Heart left ventricle (tissue), 16 donors: ENCODE data around the gene ARHGEF3. TPM values are rescaled to one million over a fixed set of nuclear protein-coding genes. Genes with fewer than 3 reads are reported as not detected.

Source experiments
- ATAC-seq, 4 donors: fragments of 200-7000 bp; cut with Tn5 transposase; one replicate each; pipeline ENCODE4 v1.9.1; 2020 to 2022; ENCODE audit warnings: moderate library complexity in 4 of 4, mild to moderate bottlenecking in 3 of 4, moderate number of reproducible peaks in 1 of 4
- DNase-seq, 5 donors: peaks; one replicate each; pipeline ENCODE4 v3.0.0-alpha.2; 2020
- H3K27ac ChIP-seq, 12 donors: fragments of 200-600 bp; sonication (generic) in 4 of 12; one replicate each; pipeline versions ENCODE4 v1.5.0 to v1.8.0; 2016 to 2022; ENCODE audit warnings: mild to moderate bottlenecking in 2 of 12
- H3K27me3 ChIP-seq, 9 donors: fragments of 200-600 bp; sonication (generic) in 2 of 9; one replicate each; pipeline versions ENCODE4 v1.5.1 to v1.8.0; 2016 to 2022; ENCODE audit warnings: mild to moderate bottlenecking in 3 of 9
- H3K36me3 ChIP-seq, 9 donors: fragments of 200-600 bp; sonication (generic) in 2 of 9; one replicate each; pipeline versions ENCODE4 v1.5.0 to v1.8.0; 2018 to 2022; ENCODE audit warnings: mild to moderate bottlenecking in 2 of 9
- H3K4me1 ChIP-seq, 12 donors: fragments of 200-600 bp; sonication (generic) in 4 of 12; one replicate each; pipeline versions ENCODE4 v1.5.0 to v1.8.0; 2016 to 2022; ENCODE audit warnings: mild to moderate bottlenecking in 3 of 12
- H3K4me3 ChIP-seq, 12 donors: fragments of 200-600 bp; sonication (generic) in 4 of 12; one replicate each; pipeline versions ENCODE4 v1.5.0 to v1.8.0; 2017 to 2022; ENCODE audit warnings: mild to moderate bottlenecking in 9 of 12, moderate library complexity in 4 of 12
- H3K9me3 ChIP-seq, 12 donors: fragments of 200-600 bp; sonication (generic) in 4 of 12; one replicate each; pipeline versions ENCODE4 v1.5.0 to v1.8.0; 2016 to 2022; ENCODE audit warnings: mild to moderate bottlenecking in 1 of 12
- CTCF ChIP-seq, 12 donors: fragments of 200-600 bp; sonication (generic) in 4 of 12; IDR thresholded peaks; one replicate each; pipeline versions ENCODE4 v1.5.0 to v1.8.0; 2018 to 2022; ENCODE audit warnings: antibody characterized with exemption in 12 of 12, mild to moderate bottlenecking in 5 of 12
- POLR2A ChIP-seq, 2 donors: fragments of 450-650 bp; IDR thresholded peaks; one replicate each; pipeline ENCODE4 v1.6.1; 2017; ENCODE audit warnings: antibody characterized with exemption in 2 of 2, mild to moderate bottlenecking in 2 of 2, moderate library complexity in 2 of 2
- WGBS, 4 donors: extraction: QIAGEN DNeasy Blood & Tissue Kit in 2 of 4; methylation state at CpG; one replicate each; pipeline versions ENCODE4 v1.1.5 to v1.1.7; 2013 to 2018; 5-methylcytosine and 5-hydroxymethylcytosine counted together
- intact Hi-C, 10 donors: fragments of 100-400 bp; cut with DNase I; formaldehyde crosslinking; loops; one replicate each; pipeline versions ENCODE4 v1.11.1 to v1.14.2; 2022
- polyA plus RNA-seq, 2 donors: library from polyadenylated mRNA; stranded (reverse); fragments of 200-250 nt; gene quantifications; one replicate each; pipeline ENCODE4 v1.2.3, GENCODE V29; 2013
- total RNA-seq, 9 donors: library from RNA; depleted of rRNA in 2 of 9; stranded (reverse); fragments of >200 nt in 2 of 9; fragmentation: NEBNext Ultra II Directional in 3 of 9; extraction: Animal tissue kit (Norgen Biotek cat#: 25700) in 3 of 9; gene quantifications; one replicate each; pipeline versions ENCODE4 v1.1.0 to v1.2.4, GENCODE V29; 2016 to 2023
- donor health status: ischemic (EF 13 %, LVEDD 7.1; RV severe dilation, severe dysfunction).
- donor health status: healthy with polysubstance abuse.
- donor health status: DM: no; HTN: yes; CAD: no.
- donor health status: DM: no; HTN: no; CAD: no.
- donor health status: ischemic (EF 25% LVEDD 6.9; RV normal size, moderate dysfunction).
- donor health status: ischemic (EF 25% LVEDD 5.7; RV mildly dilated, moderate dysfunction).
- donor health status: healthy.
- donor health status: DM: yes; HTN: yes; CAD: no.
- donor health status: ischemic (EF 35%, LVEDD 5.7; RV mildly dilated, moderate dysfunction).
- donor health status: nonischemic (EF 11% LVEDD 7.7; RV severe dilation, severe dysfunction).
- donor health status: DM: yes; HTN: yes; CAD: no.
- donor health status: PGD.
- donor health status: ischemic (EF 29% LVEDD 5.4; RV normal size, mild dysfunction).
- donor health status: nonischemic (EF 23%, LVEDD 6.1; RV moderate dilation, normal function).

ARHGEF3 gene
- total and polyA plus RNA-seq, 11 donors, result 6.5 to 36.8 (median 16.8) TPM

GRCh38 chr3:56831572-56831971 is 29.8 kb upstream of the ARHGEF3 start:
- intact Hi-C loops, result no loop called here
- peaks cover 0 to 19% (median 0%) of the 10 kb centered on the region in 12 donors for H3K4me1 ChIP-seq

GRCh38 chr3:56830884-56831283 is 29.1 kb upstream of the ARHGEF3 start:
- Histone ChIP-seq H3K27me3 (no peaks in the 10 kb centered on the region), H3K4me3 (no peak overlapping the region), H3K4me1 (peaks cover 0 to 19% (median 0%) of the 10 kb centered on the region in 12 donors), H3K36me3 (no peaks in the 10 kb centered on the region), H3K27ac (no peak overlapping the region), H3K9me3 (no peaks in the 10 kb centered on the region)
- WGBS, 4 donors, result 85 to 92% (median 87%) methylated on average over 2 of the region's 2 CpGs
- intact Hi-C loops, result no loop called here
- DNase-seq, result no peak
- ATAC-seq, result no peak
- TF ChIP-seq POLR2A (IDR thresholded peaks at IDR 0.05) (no peak), CTCF (IDR thresholded peaks at IDR 0.05) (no peak)

More at GRCh38 chr3:56831572-56831971, 29.8 kb upstream of the ARHGEF3 start:
- H3K27ac ChIP-seq, result no peak overlapping the region
- no peak for ATAC-seq
- DNase-seq, result no peak
- 83 to 91% (median 88%) methylated on average over 3 of the region's 3 CpGs for WGBS, 4 donors
- no peaks in the 10 kb centered on the region for H3K36me3 ChIP-seq
- H3K9me3 ChIP-seq, result no peaks in the 10 kb centered on the region
- H3K4me3 ChIP-seq, result no peak overlapping the region
- no peaks in the 10 kb centered on the region for H3K27me3 ChIP-seq
- TF ChIP-seq CTCF (IDR thresholded peaks at IDR 0.05) (no peak), POLR2A (IDR thresholded peaks at IDR 0.05) (no peak)

GRCh38 chr3:56829533-56829932 is 27.8 kb upstream of the ARHGEF3 start:
- intact Hi-C loops, result no loop called here
- Histone ChIP-seq H3K27me3 (no peaks in the 10 kb centered on the region), H3K27ac (no peak overlapping the region), H3K36me3 (no peaks in the 10 kb centered on the region), H3K4me3 (no peak overlapping the region), H3K9me3 (no peaks in the 10 kb centered on the region), H3K4me1 (peaks cover 0 to 19% (median 0%) of the 10 kb centered on the region in 12 donors)
- TF ChIP-seq POLR2A (IDR thresholded peaks at IDR 0.05), result no peak
- TF ChIP-seq CTCF (IDR thresholded peaks at IDR 0.05), result no peak
- 31 to 87% (median 80%) methylated on average over 1 of the region's 1 CpG for WGBS, 4 donors
- DNase-seq, result no peak
- no peak for ATAC-seq

GRCh38 chr3:56826831-56827722 is 25.3 kb upstream of the ARHGEF3 start:
- no peak overlapping the region for H3K4me3 ChIP-seq
- intact Hi-C loops, result no loop called here
- no peak for TF ChIP-seq CTCF (IDR thresholded peaks at IDR 0.05)
- no peak for TF ChIP-seq POLR2A (IDR thresholded peaks at IDR 0.05)
- H3K27me3 ChIP-seq, result no peaks in the 10 kb centered on the region
- DNase-seq (no peak), ATAC-seq (no peak)
- WGBS, 4 donors, result 92 to 97% (median 96%) methylated on average over 5 of the region's 5 CpGs
- no peak overlapping the region for H3K27ac ChIP-seq
- H3K4me1 ChIP-seq, result peaks cover 0 to 14% (median 0%) of the 10 kb centered on the region in 12 donors
- no peaks in the 10 kb centered on the region for H3K36me3 ChIP-seq
- H3K9me3 ChIP-seq, result no peaks in the 10 kb centered on the region
